CD4-positive, alpha-beta T cell (primary cell): ENCODE measurements around the gene TSC2. TPM values are rescaled to one million over a fixed set of nuclear protein-coding genes. Genes with fewer than 3 reads are reported as not detected.

ENCODE experiments used
- ATAC-seq: fragments of 200-7000 bp; cut with Tn5 transposase; one replicate; pipeline ENCODE4 v1.10.0; 2022; ENCODE audit warnings: mild to moderate bottlenecking; ENCODE audit not compliant: poor library complexity
- CTCF ChIA-PET: fragments of 350-600 bp; sonication (Branson Sonifier 250); formaldehyde crosslinking; loops from one replicate; lab custom pipeline; 2021; ENCODE audit warnings: antibody characterized with exemption, inconsistent platforms; lab: Charles Lee
- POLR2A ChIA-PET: fragments of 350-600 bp; sonication (Branson Sonifier 250); formaldehyde crosslinking; loops from one replicate; lab custom pipeline; 2021; ENCODE audit warnings: antibody characterized with exemption, inconsistent platforms; lab: Charles Lee
- DNase-seq, 14 experiments: peaks; one replicate each; pipeline ENCODE4 v3.0.0-alpha.2; 2013 to 2020; ENCODE audit warnings: mixed read lengths in 2 of 14
- H3K27ac ChIP-seq, 2 donors: one replicate each; pipeline versions ENCODE4 v1.5.1 to v1.7.0; 2013; ENCODE audit warnings: low read length in 2 of 2, low read depth in 1 of 2, mild to moderate bottlenecking in 1 of 2
- H3K27me3 ChIP-seq, 2 experiments: 1 replicate in 1 of 2; 2 replicates in 1 of 2; pipeline versions ENCODE4 v1.6.1 to v1.7.0; 2013; ENCODE audit warnings: low read length in 2 of 2, control low read depth in 1 of 2, mild to moderate bottlenecking in 1 of 2, moderate library complexity in 1 of 2; ENCODE audit not compliant: insufficient read depth in 2 of 2, control insufficient read depth in 1 of 2
- H3K36me3 ChIP-seq: one replicate; pipeline ENCODE4 v1.6.1; 2013; ENCODE audit warnings: low read length, control low read depth; ENCODE audit not compliant: insufficient read depth
- H3K4me1 ChIP-seq: one replicate; pipeline ENCODE4 v1.6.1; 2013; ENCODE audit warnings: low read length, control low read depth; ENCODE audit not compliant: insufficient read depth
- H3K4me3 ChIP-seq: one replicate; pipeline ENCODE4 v1.5.1; 2013; ENCODE audit warnings: mild to moderate bottlenecking, low read length, moderate library complexity
- H3K9me3 ChIP-seq, 2 experiments: 1 replicate in 1 of 2; 2 replicates in 1 of 2; pipeline versions ENCODE4 v1.6.1 to v1.7.0; 2013; ENCODE audit warnings: low read length in 2 of 2, mild to moderate bottlenecking in 2 of 2, control low read depth in 1 of 2, moderate library complexity in 1 of 2; ENCODE audit not compliant: control insufficient read depth in 1 of 2, insufficient read depth in 1 of 2
- H3K27ac Mint-ChIP-seq: one replicate; pipeline ENCODE4 v1.8.0; 2020; ENCODE audit warnings: mixed read lengths
- H3K27me3 Mint-ChIP-seq: one replicate; pipeline ENCODE4 v1.8.0; 2021; ENCODE audit warnings: mixed read lengths
- H3K36me3 Mint-ChIP-seq: one replicate; pipeline ENCODE4 v1.8.0; 2021; ENCODE audit warnings: low read depth, mixed read lengths
- H3K4me1 Mint-ChIP-seq: one replicate; pipeline ENCODE4 v1.8.0; 2021; ENCODE audit warnings: low read depth, mixed read lengths
- H3K4me3 Mint-ChIP-seq: one replicate; pipeline ENCODE4 v1.8.0; 2020; ENCODE audit warnings: mild to moderate bottlenecking, mixed read lengths
- H3K9me3 Mint-ChIP-seq: one replicate; pipeline ENCODE4 v1.8.0; 2020; ENCODE audit warnings: mixed read lengths
- CTCF ChIP-seq: fragments of 200-600 bp; IDR thresholded peaks from one replicate; pipeline ENCODE4 v1.8.0; 2022; ENCODE audit warnings: antibody characterized with exemption, mild to moderate bottlenecking
- intact Hi-C, 2 experiments: fragments of 100-400 bp; cut with DNase I in 1 of 2; cut with micrococcal nuclease in 1 of 2; formaldehyde crosslinking; loops; one replicate each; pipeline versions ENCODE4 v1.15.1 to v1.9.0; 2023 to 2025; cut with DNase I, micrococcal nuclease
- total RNA-seq, 174 experiments: library from RNA in 2 of 174; stranded (reverse) in 2 of 174; gene quantifications; one replicate each; pipeline ENCODE4 v1.2.3 and lab custom pipeline; 2021 to 2026

TSC2 gene
- total RNA-seq, 2 experiments from 2014 or later = 83.0 to 85.0 TPM

DNA sequence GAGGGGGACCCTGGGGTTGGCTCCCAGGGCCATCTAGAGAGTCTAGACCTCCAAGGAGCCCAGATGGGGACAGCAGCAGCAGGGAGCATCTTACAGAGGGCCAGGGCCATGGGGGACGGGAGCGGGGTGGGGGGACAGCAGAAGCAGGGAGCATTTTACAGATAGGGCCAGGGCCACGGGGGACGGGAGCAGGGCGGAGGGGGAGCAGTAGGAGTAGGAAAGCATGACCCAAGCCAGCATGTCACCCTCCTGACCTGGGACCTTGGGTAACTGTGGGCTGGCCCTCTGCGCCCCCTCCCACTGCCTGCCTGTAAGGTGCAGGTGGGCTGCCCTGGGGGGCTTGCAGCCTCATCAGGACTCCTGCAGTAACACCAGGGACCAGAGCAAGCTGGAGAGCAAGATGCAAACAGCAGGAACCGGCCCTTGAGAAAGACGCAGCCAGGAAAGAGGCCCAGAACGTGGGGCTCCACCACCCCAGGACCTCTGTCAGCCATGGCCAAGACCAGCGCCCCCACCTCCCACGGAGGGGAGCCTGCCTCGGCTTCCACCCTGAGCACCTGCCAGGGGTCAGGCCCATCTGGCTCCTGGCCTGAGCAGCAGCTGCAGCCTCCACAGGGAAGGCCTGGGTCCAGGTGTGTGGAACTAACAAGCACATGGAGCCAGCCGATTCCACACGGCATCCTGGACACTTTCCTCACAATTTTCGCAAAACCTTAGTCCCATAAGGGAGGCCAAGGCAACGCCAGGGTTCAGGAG is 40.5 kb upstream of the TSC2 start:
- DNase-seq (no peak), ATAC-seq (no peak)
- no peak overlapping the region for H3K4me3 ChIP-seq
- H3K4me1 ChIP-seq = peaks cover 70% of the 10 kb centered on the region
- no peak overlapping the region for H3K27ac ChIP-seq
- intact Hi-C loops = loop anchor here in 1 of 2 experiments (5.0 kb wide), 2 partner anchors 35 to 40 kb away; partner anchors contain the start of genes NTHL1, TBL3 and TSC2
- TF ChIP-seq CTCF = no peak
- Mint-ChIP-seq H3K4me1 (peaks cover 40% of the 10 kb centered on the region), H3K27me3 (no peaks in the 10 kb centered on the region), H3K4me3 (peak overlapping the region; percentile 93), H3K27ac (peak overlapping the region; percentile 88), H3K9me3 (no peaks in the 10 kb centered on the region), H3K36me3 (peaks cover 10% of the 10 kb centered on the region)
- POLR2A ChIA-PET = interaction anchor here (5.5 kb wide), 1 partner anchor 148 kb away, joined by 30 read pairs; the partner anchor contains the start of gene TRAF7
- H3K36me3 ChIP-seq = peaks cover 27% of the 10 kb centered on the region
- no peaks in the 10 kb centered on the region for H3K9me3 ChIP-seq
- no peaks in the 10 kb centered on the region for H3K27me3 ChIP-seq
- CTCF ChIA-PET = no interaction called here

- no peaks in the 10 kb centered on the region for H3K9me3 ChIP-seq
- H3K27ac Mint-ChIP-seq = peak overlapping the region; percentile 88
- POLR2A ChIA-PET = interaction anchor here (5.5 kb wide), 1 partner anchor 147 kb away, joined by 30 read pairs; the partner anchor contains the start of gene TRAF7
- peak overlapping the region; percentile 63 for H3K4me3 ChIP-seq
- no peaks in the 10 kb centered on the region for H3K9me3 Mint-ChIP-seq
- ATAC-seq (no peak), DNase-seq (peak in 4 of 14 experiments; percentile 30 to 57 (median 36))
- peaks cover 40% of the 10 kb centered on the region for H3K4me1 Mint-ChIP-seq
- peaks cover 7% of the 10 kb centered on the region for H3K36me3 Mint-ChIP-seq
- H3K27me3 ChIP-seq = no peaks in the 10 kb centered on the region
- CTCF ChIA-PET = interaction anchor here (1.2 kb wide), 1 partner anchor 65 kb away, joined by 3 read pairs; the partner anchor contains the start of gene MSRB1
- H3K36me3 ChIP-seq = peaks cover 19% of the 10 kb centered on the region
- intact Hi-C loops = loop anchor here in 1 of 2 experiments (2.0 to 5.0 kb wide), 3 partner anchors 36 to 47 kb away; partner anchors contain the start of genes NTHL1, TBL3 and TSC2
- H3K4me3 Mint-ChIP-seq = peak overlapping the region; percentile 93
- H3K27ac ChIP-seq = peak overlapping the region in 1 of 2 donors; percentile 29
- peaks cover 70% of the 10 kb centered on the region for H3K4me1 ChIP-seq
- H3K27me3 Mint-ChIP-seq = no peaks in the 10 kb centered on the region
- no peak for TF ChIP-seq CTCF
Measured at GRCh38 chr16:2008009-2008526, 39.7 kb upstream of the TSC2 start.

GRCh38 chr16:2008631-2009163 is 39.1 kb upstream of the TSC2 start:
- Mint-ChIP-seq H3K27ac (peak overlapping the region; percentile 88), H3K4me1 (peaks cover 40% of the 10 kb centered on the region), H3K27me3 (no peaks in the 10 kb centered on the region), H3K36me3 (peaks cover 7% of the 10 kb centered on the region), H3K9me3 (no peaks in the 10 kb centered on the region), H3K4me3 (peak overlapping the region; percentile 93)
- ChIA-PET POLR2A (interaction anchor here (0.6 to 5.5 kb wide), 7 partner anchors 13 to 147 kb away, joined by 3 to 30 read pairs (median 4); partner anchors contain the start of genes GFER, RPS2, TBL3 and TRAF7), CTCF (interaction anchor here (1.2 kb wide), 1 partner anchor 65 kb away, joined by 3 read pairs; the partner anchor contains the start of gene MSRB1)
- no peak for TF ChIP-seq CTCF
- Histone ChIP-seq H3K4me1 (peaks cover 64% of the 10 kb centered on the region), H3K4me3 (peak overlapping the region; percentile 63), H3K9me3 (no peaks in the 10 kb centered on the region), H3K27ac (peak overlapping the region; percentile 2 to 29), H3K36me3 (peaks cover 14% of the 10 kb centered on the region), H3K27me3 (no peaks in the 10 kb centered on the region)
- ATAC-seq (no peak), DNase-seq (peak in 3 of 14 experiments; percentile 44 to 48 (median 45))
- intact Hi-C loops = loop anchor here in 1 of 2 experiments (1.0 to 5.0 kb wide), 4 partner anchors 16 to 48 kb away; partner anchors contain the start of genes NTHL1, TBL3 and TSC2
